DOHH2 (cell line): ENCODE results near the gene PLA2G4B.

Experiments
- H3F3A ChIP-seq: fragments of 200-600 bp; sonication (generic), shearing (Covaris generic); 2 replicates; pipeline ENCODE4 v1.6.0; 2016; ENCODE audit warnings: antibody characterized with exemption, mild to moderate bottlenecking; ENCODE audit not compliant: control insufficient read depth, insufficient read depth
- H3K27ac ChIP-seq: fragments of 200-600 bp; sonication (generic); 2 replicates; pipeline ENCODE4 v1.5.1; 2014; ENCODE audit warnings: low read depth, mild to moderate bottlenecking, low read length, moderate library complexity
- H3K27me3 ChIP-seq: fragments of 200-600 bp; sonication (generic); 2 replicates; pipeline ENCODE4 v1.6.1; 2014; ENCODE audit warnings: mild to moderate bottlenecking, low read length, mixed read lengths; ENCODE audit not compliant: control insufficient read depth
- H3K36me3 ChIP-seq: fragments of 200-600 bp; sonication (generic); 2 replicates; pipeline ENCODE4 v1.6.1; 2014; ENCODE audit warnings: mild to moderate bottlenecking, low read length, moderate library complexity, mixed read lengths; ENCODE audit not compliant: control insufficient read depth
- H3K4me1 ChIP-seq: fragments of 200-600 bp; sonication (generic); 2 replicates; pipeline ENCODE4 v1.6.1; 2014; ENCODE audit warnings: mild to moderate bottlenecking, low read length, mixed read lengths; ENCODE audit not compliant: control insufficient read depth
- H3K4me2 ChIP-seq: fragments of 200-600 bp; sonication (generic); 2 replicates; pipeline ENCODE4 v1.6.0; 2014; ENCODE audit warnings: mild to moderate bottlenecking, low read length, moderate library complexity
- H3K4me3 ChIP-seq: fragments of 200-600 bp; sonication (generic); 2 replicates; pipeline ENCODE4 v1.5.1; 2014; ENCODE audit warnings: mild to moderate bottlenecking, low read length, mixed read lengths
- H3K79me2 ChIP-seq: fragments of 200-600 bp; sonication (generic); 2 replicates; pipeline ENCODE4 v1.6.1; 2014; ENCODE audit warnings: mild to moderate bottlenecking, low read length, mixed read lengths; ENCODE audit not compliant: control insufficient read depth
- H3K9me2 ChIP-seq: fragments of 200-600 bp; sonication (generic); replicated peaks from 2 replicates; pipeline ENCODE4 v1.6.1; 2014; ENCODE audit warnings: mild to moderate bottlenecking, low read length, mixed read lengths; ENCODE audit not compliant: control insufficient read depth
- H3K9me3 ChIP-seq: fragments of 200-600 bp; sonication (generic); 2 replicates; pipeline ENCODE4 v1.6.1; 2014; ENCODE audit warnings: antibody characterized with exemption, low read length, mixed read lengths; ENCODE audit not compliant: control insufficient read depth, insufficient read depth
- H4K20me1 ChIP-seq: fragments of 200-600 bp; sonication (generic); 2 replicates; pipeline ENCODE4 v1.6.0; 2014; ENCODE audit warnings: low read depth, mild to moderate bottlenecking, antibody characterized with exemption, low read length, moderate library complexity; ENCODE audit not compliant: control insufficient read depth, insufficient read depth
- EZH2phosphoT487 ChIP-seq: fragments of 200-600 bp; sonication (generic); IDR thresholded peaks from 2 replicates; pipeline ENCODE4 v1.6.1; 2017; ENCODE audit warnings: borderline replicate concordance, mild to moderate bottlenecking, antibody characterized with exemption, low read length, moderate library complexity, mixed read lengths
- TF ChIP-seq, protein P1 (sequence below): fragments of 200-600 bp; sonication (generic); IDR thresholded peaks from one replicate; pipeline ENCODE4 v1.5.1; 2014; ENCODE audit warnings: antibody characterized with exemption, mild to moderate bottlenecking, low read depth, low read length; ENCODE audit not compliant: poor library complexity, severe bottlenecking

PLA2G4B gene

GRCh38 chr15:41862515-41863116 is 24.0 kb downstream of the PLA2G4B start:
- H3K79me2 ChIP-seq = no peaks in the 10 kb centered on the region
- H3K27ac ChIP-seq = no peak overlapping the region
- H3K4me2 ChIP-seq = no peak overlapping the region
- no peaks in the 10 kb centered on the region for H3F3A ChIP-seq
- H3K27me3 ChIP-seq = no peaks in the 10 kb centered on the region
- no peaks in the 10 kb centered on the region for H4K20me1 ChIP-seq
- H3K4me1 ChIP-seq = no peaks in the 10 kb centered on the region
- H3K4me3 ChIP-seq = no peak overlapping the region
- no peaks in the 10 kb centered on the region for H3K36me3 ChIP-seq
- no peaks in the 10 kb centered on the region for H3K9me3 ChIP-seq
- H3K9me2 ChIP-seq = no peaks in the 10 kb centered on the region
- no peak for TF ChIP-seq EZH2phosphoT487
- TF ChIP-seq, protein P1, sequence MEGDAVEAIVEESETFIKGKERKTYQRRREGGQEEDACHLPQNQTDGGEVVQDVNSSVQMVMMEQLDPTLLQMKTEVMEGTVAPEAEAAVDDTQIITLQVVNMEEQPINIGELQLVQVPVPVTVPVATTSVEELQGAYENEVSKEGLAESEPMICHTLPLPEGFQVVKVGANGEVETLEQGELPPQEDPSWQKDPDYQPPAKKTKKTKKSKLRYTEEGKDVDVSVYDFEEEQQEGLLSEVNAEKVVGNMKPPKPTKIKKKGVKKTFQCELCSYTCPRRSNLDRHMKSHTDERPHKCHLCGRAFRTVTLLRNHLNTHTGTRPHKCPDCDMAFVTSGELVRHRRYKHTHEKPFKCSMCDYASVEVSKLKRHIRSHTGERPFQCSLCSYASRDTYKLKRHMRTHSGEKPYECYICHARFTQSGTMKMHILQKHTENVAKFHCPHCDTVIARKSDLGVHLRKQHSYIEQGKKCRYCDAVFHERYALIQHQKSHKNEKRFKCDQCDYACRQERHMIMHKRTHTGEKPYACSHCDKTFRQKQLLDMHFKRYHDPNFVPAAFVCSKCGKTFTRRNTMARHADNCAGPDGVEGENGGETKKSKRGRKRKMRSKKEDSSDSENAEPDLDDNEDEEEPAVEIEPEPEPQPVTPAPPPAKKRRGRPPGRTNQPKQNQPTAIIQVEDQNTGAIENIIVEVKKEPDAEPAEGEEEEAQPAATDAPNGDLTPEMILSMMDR = no peak

DNA sequence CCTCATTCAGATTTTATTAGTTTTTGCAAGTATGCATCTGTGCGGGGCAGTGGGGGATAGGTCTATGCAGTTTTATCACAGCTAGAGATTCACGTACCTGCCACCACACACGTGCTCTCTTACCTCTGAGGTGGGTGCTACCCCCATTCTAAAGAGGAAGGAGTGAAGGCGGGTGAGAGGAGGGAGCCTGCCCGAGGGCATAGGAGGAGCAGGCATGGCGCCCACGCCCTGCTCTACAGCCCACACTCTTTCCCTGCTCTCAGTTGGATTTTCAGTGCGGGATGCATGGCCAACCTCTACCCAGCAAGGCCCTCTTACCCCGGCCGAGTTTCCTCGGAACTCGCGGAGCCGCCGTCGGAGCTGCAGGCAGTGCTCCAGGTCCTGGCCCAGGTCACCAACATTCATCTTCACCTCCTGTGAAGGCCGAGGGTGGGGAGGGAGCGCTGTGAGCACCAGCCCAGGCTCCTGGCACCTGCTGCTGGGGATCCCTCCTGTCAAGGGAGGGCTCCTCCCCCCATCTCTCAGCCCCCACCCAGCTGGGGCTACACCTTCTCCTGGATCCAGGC is 26.9 kb downstream of the PLA2G4B start:
- Histone ChIP-seq H3K4me1 (no peaks in the 10 kb centered on the region), H3K36me3 (no peaks in the 10 kb centered on the region), H3K79me2 (no peaks in the 10 kb centered on the region), H3K9me3 (no peaks in the 10 kb centered on the region), H3K4me2 (no peak overlapping the region), H3K9me2 (no peaks in the 10 kb centered on the region), H4K20me1 (no peaks in the 10 kb centered on the region), H3K4me3 (no peak overlapping the region), H3K27me3 (no peaks in the 10 kb centered on the region), H3F3A (no peaks in the 10 kb centered on the region), H3K27ac (no peak overlapping the region)
- TF ChIP-seq, protein P1 = no peak
- TF ChIP-seq EZH2phosphoT487 = no peak

- Histone ChIP-seq H3K27me3 (no peaks in the 10 kb centered on the region), H3K27ac (no peak overlapping the region), H3K9me2 (no peaks in the 10 kb centered on the region), H3F3A (no peaks in the 10 kb centered on the region), H3K36me3 (no peaks in the 10 kb centered on the region), H4K20me1 (no peaks in the 10 kb centered on the region), H3K4me2 (no peak overlapping the region), H3K4me3 (no peak overlapping the region), H3K79me2 (no peaks in the 10 kb centered on the region), H3K9me3 (no peaks in the 10 kb centered on the region), H3K4me1 (no peaks in the 10 kb centered on the region)
- TF ChIP-seq EZH2phosphoT487 = no peak
- TF ChIP-seq, protein P1 = no peak
These were observed 27.6 kb downstream of the PLA2G4B start for GRCh38 chr15:41866263-41866703.
